Subcutaneous adipose tissue (tissue), 4 donors: ENCODE data around the gene C19orf47. TPM values are rescaled to one million over a fixed set of nuclear protein-coding genes. Genes with fewer than 3 reads are reported as not detected.

Experiments
- total RNA-seq, 4 donors: library from RNA; depleted of rRNA; stranded (reverse); fragments of >200 nt; gene quantifications; one replicate each; pipeline ENCODE4 v1.1.0, GENCODE V29; 2016
- TF ChIP-seq, protein P1 (sequence below): fragments of 450-650 bp; IDR thresholded peaks from one replicate; pipeline ENCODE4 v1.5.1; 2016; ENCODE audit warnings: low read depth, mild to moderate bottlenecking, control low read depth, antibody characterized with exemption, moderate library complexity

The C19orf47 gene
- total RNA-seq, 4 donors from 2014 or later = 6.8 to 19.2 (median 10.2) TPM

- TF ChIP-seq, protein P1, sequence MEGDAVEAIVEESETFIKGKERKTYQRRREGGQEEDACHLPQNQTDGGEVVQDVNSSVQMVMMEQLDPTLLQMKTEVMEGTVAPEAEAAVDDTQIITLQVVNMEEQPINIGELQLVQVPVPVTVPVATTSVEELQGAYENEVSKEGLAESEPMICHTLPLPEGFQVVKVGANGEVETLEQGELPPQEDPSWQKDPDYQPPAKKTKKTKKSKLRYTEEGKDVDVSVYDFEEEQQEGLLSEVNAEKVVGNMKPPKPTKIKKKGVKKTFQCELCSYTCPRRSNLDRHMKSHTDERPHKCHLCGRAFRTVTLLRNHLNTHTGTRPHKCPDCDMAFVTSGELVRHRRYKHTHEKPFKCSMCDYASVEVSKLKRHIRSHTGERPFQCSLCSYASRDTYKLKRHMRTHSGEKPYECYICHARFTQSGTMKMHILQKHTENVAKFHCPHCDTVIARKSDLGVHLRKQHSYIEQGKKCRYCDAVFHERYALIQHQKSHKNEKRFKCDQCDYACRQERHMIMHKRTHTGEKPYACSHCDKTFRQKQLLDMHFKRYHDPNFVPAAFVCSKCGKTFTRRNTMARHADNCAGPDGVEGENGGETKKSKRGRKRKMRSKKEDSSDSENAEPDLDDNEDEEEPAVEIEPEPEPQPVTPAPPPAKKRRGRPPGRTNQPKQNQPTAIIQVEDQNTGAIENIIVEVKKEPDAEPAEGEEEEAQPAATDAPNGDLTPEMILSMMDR = no peak
Measured at GRCh38 chr19:40392894-40393517, 44.8 kb upstream of the C19orf47 start.

- TF ChIP-seq, protein P1 = no peak
Measured at GRCh38 chr19:40392123-40392522, 43.9 kb upstream of the C19orf47 start.

- TF ChIP-seq, protein P1 = no peak
Measured at GRCh38 chr19:40390084-40390742, 42.0 kb upstream of the C19orf47 start, which contains the start of gene HIPK4. TSS of gene HIPK4 (minus strand) at chr19:40390181. CDS start at chr19:40389902, 279 bp downstream.

DNA sequence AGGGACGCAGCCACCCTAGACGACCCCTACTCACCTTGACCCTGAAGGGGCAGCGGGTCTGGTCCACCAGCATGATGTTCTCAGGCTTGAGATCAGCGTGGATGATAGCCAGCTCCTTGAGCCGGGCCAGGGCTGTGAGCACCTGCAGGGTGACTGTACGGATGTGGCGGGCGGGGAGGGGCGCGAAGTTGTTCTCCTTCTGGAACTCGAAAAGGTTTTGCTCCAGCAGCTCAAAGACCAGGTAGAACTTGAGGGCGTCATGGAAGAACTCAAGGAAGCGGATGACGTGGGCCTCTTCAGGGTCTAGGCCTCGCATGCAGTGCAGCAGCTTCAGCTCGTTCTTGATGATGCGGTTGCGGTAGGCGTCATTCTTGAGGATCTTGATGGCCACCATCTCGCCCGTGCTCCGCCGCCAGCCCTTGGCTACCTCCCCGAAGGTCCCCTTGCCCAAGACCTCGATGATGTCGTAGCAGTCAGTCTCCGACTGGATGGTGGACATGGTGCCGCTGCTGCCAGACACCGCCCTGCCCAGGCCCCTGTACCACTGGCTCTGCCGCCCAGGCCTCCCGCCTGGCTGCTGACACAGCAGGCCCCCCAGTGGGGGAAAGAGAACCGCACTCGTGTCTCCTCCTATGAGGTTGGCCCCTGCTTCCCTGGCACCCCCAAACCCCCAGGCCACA, 41.3 kb upstream of the C19orf47 start:
- TF ChIP-seq, protein P1 = no peak

- TF ChIP-seq, protein P1 = no peak
Measured at GRCh38 chr19:40388481-40388880, 40.3 kb upstream of the C19orf47 start.

DNA sequence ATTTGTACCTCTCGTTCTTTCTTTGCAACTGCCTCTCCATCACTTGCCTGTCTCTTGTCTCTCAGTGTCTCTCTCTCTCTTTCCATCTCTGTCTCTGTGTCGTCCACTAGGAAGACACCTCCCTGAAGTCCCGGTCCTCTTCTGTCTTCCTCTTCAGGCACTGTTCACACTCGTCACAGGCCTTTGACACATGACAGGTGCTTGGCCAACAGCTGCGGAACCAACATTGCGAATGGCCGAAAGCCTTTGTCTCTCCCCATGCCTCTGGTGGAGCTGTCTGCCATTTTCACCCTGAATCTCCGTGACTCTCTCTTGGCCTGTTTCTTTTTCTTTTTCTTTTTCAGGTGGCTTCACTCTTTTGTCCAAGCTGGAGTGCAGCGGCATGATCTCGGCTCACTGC, 39.0 kb upstream of the C19orf47 start:
- TF ChIP-seq, protein P1 = no peak

- TF ChIP-seq, protein P1 = no peak
Measured at GRCh38 chr19:40383668-40384248, 35.6 kb upstream of the C19orf47 start.
